HG03139 (cell line): ENCODE measurements around the gene GRIN1.
"Not testable (repeated sequence)": the region's sequence is repeated elsewhere in the genome, so short reads cannot be mapped to it uniquely, and the experiment has no call there.

Source experiments
- ATAC-seq: cut with Tn5 transposase; IDR thresholded peaks from one replicate; pipeline ENCODE4 v1.9.1; 2021; ENCODE audit not compliant: unreplicated experiment

The GRIN1 gene

DNA sequence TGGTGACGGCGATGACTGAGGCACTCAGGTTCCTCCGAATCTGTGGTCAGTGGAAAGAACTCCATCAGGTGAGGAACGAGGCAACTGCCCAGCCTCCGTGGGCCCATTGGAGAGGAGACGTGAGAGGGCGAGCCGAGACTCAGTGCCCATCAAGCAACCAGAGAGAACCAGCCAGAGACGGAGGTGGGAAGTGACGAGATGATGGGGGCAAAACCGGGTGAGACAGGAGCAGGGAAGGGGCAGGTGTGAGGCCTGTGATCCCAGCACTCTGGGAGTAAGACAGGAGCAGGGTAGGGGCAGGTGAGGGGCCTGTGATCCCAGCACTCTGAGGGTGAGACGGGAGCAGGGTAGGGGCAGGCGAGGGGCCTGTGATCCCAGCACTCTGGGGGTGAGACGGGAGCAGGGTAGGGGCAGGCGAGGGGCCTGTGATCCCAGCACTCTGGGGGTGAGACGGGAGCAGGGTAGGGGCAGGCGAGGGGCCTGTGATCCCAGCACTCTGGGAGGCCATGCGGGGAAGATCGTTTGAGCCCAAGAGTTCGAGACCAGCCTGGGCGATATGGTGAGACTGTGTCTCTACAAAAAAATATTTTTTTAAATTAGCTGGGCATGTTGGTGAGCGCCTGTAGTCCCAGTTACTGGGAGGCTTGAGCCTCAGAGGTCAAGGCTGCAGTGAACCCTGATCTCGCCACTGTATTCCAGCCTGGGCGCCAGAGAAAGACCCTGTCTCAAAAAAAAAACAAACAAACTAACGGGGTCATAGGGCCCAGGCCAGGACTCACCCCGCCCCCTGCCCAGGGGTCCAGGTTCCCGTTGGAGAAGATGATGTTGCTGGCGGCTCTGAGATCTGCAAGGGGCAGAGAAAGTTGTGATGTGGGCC is 27.8 kb upstream of the GRIN1 start:
- no peak for ATAC-seq

DNA sequence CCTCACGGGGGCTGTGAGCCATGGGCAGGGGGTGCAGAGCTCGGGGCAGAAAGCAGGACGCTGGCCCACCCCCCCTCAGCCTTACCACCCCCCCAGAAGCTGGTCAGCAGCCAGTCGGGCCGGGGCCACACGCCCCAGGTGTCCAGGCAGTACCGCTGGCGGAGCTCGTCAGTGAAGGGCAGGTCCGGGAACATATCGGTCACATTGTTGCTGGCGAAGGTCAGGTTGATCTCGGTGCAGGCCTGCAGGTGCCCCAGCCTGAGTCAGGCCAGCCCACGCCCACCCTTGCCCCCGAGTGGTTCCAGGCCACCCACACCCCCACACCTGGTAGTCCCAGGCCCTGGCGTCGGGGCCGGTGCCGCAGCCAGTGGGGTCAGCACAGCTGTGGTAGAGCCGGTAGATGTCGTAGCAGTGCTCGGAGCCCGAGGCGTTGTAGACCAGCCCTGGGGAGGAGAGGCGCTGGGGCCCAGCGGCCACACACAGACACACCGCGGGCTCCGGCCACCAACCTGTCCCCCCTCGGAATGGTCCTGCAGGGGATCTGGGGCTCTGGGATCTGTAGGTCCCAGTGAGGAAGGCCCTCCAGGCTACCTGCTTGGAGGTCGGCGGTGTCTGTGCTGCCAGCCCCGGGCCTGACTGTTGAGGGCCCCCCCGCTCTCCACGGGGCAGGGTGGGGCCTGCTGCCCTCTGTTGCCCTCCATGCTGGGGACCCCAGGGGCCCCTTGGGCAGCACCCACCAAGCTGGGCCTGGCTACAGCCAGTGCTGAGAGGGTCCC is 27.0 kb upstream of the GRIN1 start:
- ATAC-seq, result no peak

- no peak for ATAC-seq
Measured at GRCh38 chr9:137112564-137113384, 26.2 kb upstream of the GRIN1 start.

DNA sequence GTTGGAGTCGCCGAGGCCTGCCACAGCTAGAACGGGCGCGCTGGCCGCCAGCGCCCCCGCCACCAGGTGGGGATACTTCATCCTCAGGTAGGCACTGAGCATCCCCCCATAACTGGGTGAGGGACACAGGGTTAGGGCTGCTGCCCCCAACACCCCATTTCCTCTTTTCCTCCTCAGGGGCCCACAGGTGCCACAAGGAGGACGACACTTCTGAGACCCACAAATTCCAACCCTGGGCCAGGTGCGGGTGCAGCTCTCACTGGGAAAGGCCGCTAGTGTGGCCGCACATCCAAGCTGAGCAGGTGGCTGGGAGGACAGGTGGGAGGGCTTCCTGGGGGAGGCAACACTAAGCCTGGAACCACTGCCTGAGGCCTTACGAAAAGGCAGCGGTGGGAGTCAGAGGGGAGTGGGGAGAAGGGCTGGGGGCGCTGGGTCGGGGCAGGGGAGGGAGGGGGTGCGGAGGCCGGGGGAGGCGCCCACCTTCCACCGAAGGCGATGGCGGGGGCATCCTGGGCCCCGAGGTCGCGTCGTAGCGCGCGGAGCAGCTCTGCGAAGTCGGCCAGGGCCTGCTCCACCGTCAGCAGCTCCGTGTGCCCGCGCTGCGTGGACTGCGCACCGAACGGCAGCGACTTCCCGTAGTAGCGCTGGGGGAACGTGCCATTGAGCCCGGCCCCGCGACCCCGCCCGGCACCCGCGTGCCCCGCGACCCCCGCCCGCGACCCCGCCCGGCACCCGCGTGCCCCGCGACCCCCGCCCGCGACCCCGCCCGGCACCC is 25.4 kb upstream of the GRIN1 start:
- no peak for ATAC-seq

- ATAC-seq, result no peak
Measured at GRCh38 chr9:137114220-137114612, 24.7 kb upstream of the GRIN1 start.

DNA sequence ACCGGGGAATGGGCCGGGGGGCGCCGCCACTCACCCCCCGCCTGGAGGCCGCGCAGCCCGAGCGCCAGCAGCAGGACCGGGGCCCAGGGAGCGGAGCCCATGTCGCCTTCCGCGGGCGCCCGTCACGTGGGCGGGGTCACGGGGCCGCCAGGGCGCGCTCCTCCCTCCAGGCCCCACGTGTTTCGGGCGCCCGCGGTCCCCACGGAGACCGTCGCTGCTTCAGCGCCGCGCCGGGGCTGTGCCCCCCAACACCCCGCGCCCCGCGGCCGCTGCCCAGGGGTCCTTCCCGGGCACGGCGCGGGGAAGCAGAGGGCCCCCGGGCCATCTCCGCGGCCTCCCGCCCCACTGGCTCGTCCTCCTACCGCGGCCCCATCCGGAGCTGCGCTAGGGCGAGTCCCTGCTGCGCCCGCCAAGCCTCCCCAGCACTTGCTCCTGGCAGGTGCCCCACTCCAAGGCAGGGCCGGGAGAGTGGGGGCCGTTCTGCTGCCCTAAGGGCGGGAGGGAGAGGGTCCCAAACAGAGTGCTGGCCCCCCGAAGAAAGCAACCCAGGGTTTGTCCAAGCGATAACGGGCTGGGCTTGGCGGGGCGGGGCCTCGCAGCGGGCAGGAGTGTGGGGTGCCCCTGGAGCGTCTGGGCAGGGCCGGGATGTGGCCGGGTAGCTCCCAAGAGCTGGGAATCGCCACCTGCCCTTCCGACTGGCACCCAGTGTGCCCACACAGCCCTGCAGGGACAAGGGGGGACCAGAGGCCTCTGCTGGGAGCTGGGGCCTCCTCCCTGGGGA is 24.2 kb upstream of the GRIN1 start, which contains the start of gene DPP7:
DPP7 (minus strand) TSS at position 121 of the 781 bp plus-strand sequence; CDS start at position 101, 20 bp downstream.
- ATAC-seq, result peak; percentile 64

- no peak for ATAC-seq
Measured at GRCh38 chr9:137115394-137116026, 23.4 kb upstream of the GRIN1 start.

- no peak for ATAC-seq
Measured at GRCh38 chr9:137116027-137116507, 22.9 kb upstream of the GRIN1 start.

DNA sequence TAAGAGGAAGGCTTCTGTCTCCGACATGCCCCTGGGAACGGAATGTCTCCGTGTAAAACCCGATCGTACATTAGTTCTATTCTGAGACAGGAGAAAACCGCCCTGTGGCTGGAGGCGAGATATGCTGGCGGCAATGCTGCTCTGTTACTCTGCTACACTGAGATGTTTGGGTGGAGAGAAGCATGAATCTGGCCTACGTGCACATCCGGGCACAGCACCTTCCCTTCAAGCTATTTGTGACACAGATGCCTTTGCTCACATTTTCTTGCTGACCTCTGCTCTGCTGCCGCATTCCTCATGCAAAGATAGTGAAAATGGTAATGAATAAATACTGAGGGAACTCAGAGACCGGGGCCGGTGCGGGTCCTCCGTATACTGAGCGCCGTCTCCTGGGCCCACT is 22.2 kb upstream of the GRIN1 start:
- ATAC-seq, result no peak

DNA sequence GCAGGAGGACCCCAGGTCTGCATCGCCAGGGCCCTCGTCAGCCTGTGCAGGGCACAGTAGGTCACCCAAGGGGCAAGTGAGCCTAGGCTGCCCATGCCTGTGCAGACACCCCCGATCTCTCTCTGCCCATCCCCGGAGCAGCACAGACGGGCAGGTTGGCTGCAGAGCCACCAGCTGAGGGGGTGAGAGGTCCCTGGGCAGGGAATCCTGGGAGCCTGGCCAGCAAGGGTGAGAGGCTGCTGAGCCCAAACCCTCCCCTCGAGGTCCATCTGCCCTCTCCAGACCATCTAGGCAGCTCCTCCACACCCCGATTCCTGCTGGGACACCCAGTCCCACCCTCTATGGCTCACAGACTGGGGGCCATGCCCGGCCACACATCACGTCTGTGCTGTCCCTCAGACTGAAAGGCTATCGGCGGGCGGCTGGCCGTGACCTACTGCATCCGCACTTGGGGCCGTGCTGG is 21.7 kb upstream of the GRIN1 start:
- no peak for ATAC-seq

GRCh38 chr9:137118092-137118603 is 20.8 kb upstream of the GRIN1 start:
- not testable (repeated sequence) for ATAC-seq

- ATAC-seq, result not testable (repeated sequence)
Measured at GRCh38 chr9:137121927-137122795, 16.8 kb upstream of the GRIN1 start.

DNA sequence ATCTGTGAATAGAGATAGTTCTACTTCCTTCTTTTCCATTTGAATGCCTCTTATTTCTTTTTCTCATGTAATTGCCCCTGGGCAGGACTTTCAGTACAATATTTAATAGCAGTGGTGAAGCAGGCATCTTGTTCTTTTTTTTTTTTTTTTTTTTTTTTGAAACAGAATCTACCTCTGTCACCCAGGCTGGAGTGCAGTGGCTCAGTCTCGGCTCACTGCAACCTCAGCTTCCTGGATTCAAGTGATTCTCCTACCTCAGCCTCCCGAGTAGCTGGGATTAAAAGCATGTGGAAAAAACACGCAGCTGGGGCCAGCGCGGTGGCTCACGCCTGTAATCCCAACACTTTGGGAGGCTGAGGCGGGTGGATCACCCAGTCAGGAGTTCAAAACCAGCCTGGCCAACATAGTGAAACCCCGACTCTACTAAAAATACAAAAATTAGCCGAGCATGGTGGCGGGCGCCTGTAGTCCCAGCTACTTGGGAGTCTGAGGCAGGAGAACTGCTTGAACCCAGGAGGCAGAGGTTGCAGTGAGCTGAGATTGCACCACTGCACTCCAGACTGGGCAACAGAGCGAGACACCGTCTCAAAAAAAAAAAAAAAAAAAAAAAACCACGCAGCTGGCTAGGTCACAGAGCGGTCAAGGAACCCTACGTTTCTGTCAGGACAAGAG is 16.0 kb upstream of the GRIN1 start:
- ATAC-seq, result not testable (repeated sequence)

- ATAC-seq, result no peak
Measured at GRCh38 chr9:137123468-137123837, 15.5 kb upstream of the GRIN1 start.

GRCh38 chr9:137123952-137124462 is 14.9 kb upstream of the GRIN1 start:
- not testable (repeated sequence) for ATAC-seq

DNA sequence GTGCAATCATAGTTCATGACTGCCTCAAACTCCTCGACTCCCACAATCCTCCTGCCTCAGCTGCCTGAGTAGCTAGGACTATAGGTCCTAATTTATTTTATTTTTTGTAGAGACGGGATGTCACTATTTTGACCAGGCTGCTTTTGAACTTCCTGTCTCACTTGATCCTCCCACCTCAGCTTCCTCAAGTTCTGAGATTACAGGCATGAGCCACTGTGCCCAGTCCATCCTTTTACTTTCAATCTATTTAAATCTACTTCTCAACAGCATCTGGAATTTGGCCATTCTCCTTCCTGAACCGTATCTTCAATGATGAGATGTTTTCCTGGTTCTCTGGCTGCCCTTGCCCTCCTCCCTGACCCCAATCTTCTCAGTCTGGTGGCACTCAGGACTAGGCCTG is 12.2 kb upstream of the GRIN1 start:
- ATAC-seq, result no peak
